Fibroblast of pulmonary artery (primary cell): ENCODE measurements around the gene SPTLC3.

Experiments
- DNase-seq: peaks from one replicate; pipeline ENCODE4 v3.0.0-alpha.2; 2010; ENCODE audit warnings: low read depth
- H3K4me3 ChIP-seq: replicated peaks from 2 replicates; pipeline ENCODE4 v1.5.1; 2011; ENCODE audit warnings: low read depth, mild to moderate bottlenecking, control low read depth, low read length, moderate library complexity
- CTCF ChIP-seq: IDR thresholded peaks from 2 replicates; pipeline ENCODE4 v1.5.1; 2011; ENCODE audit warnings: mild to moderate bottlenecking, control low read depth, low read length, inconsistent platforms; ENCODE audit errors: missing control alignments

SPTLC3 gene

GRCh38 chr20:13141546-13141945 lies 132.8 kb downstream of the SPTLC3 start:
- no peak overlapping the region for H3K4me3 ChIP-seq
- TF ChIP-seq CTCF: no peak
- no peak for DNase-seq

GRCh38 chr20:13142143-13142542 lies 133.4 kb downstream of the SPTLC3 start:
- DNase-seq: no peak
- H3K4me3 ChIP-seq: no peak overlapping the region
- TF ChIP-seq CTCF: no peak

- TF ChIP-seq CTCF: no peak
- H3K4me3 ChIP-seq: no peak overlapping the region
- DNase-seq: no peak
Observed at GRCh38 chr20:13147071-13147963, 138.5 kb downstream of the SPTLC3 start.

- TF ChIP-seq CTCF: no peak
- no peak overlapping the region for H3K4me3 ChIP-seq
- no peak for DNase-seq
Observed at GRCh38 chr20:13147971-13148370, 139.2 kb downstream of the SPTLC3 start.

- H3K4me3 ChIP-seq: no peak overlapping the region
- no peak for TF ChIP-seq CTCF
- no peak for DNase-seq
Observed at GRCh38 chr20:13148402-13148801, 139.6 kb downstream of the SPTLC3 start.

GRCh38 chr20:13148961-13149360 lies 140.2 kb downstream of the SPTLC3 start:
- DNase-seq: no peak
- no peak overlapping the region for H3K4me3 ChIP-seq
- TF ChIP-seq CTCF: no peak
